Lower leg skin (tissue), 4 donors: ENCODE results near the gene CALML3. TPM values are rescaled to one million over a fixed set of nuclear protein-coding genes. Genes with fewer than 3 reads are reported as not detected.

Source experiments
- DNase-seq, 2 donors: peaks; one replicate each; pipeline ENCODE4 v3.0.0-alpha.2; 2019; ENCODE audit warnings: low spot score in 2 of 2
- H3K4me3 ChIP-seq: fragments of 200-600 bp; sonication (generic); 2 replicates; pipeline ENCODE4 v1.5.1; 2017; ENCODE audit warnings: mild to moderate bottlenecking, low read depth; ENCODE audit not compliant: poor library complexity, severe bottlenecking
- CTCF ChIP-seq, 3 donors: fragments of 450-650 bp; IDR thresholded peaks; one replicate each; pipeline ENCODE4 v1.5.1; 2016; ENCODE audit warnings: antibody characterized with exemption in 3 of 3, mild to moderate bottlenecking in 3 of 3, moderate library complexity in 2 of 3
- POLR2A ChIP-seq, 2 donors: fragments of 450-650 bp; IDR thresholded peaks; one replicate each; pipeline ENCODE4 v1.6.1; 2016 to 2017; ENCODE audit warnings: antibody characterized with exemption in 2 of 2, mild to moderate bottlenecking in 1 of 2, moderate library complexity in 1 of 2
- WGBS, 2 donors: methylation state at CpG; one replicate each; pipeline ENCODE4 v1.1.5; 2018; 5-methylcytosine and 5-hydroxymethylcytosine counted together
- intact Hi-C: fragments of 100-400 bp; cut with DNase I; formaldehyde crosslinking; loops from one replicate; pipeline ENCODE4 v1.15.0; 2023; ENCODE audit warnings: low total_unique reads
- total RNA-seq, 4 donors: library from RNA; depleted of rRNA; stranded (reverse); fragments of >200 nt; gene quantifications; one replicate each; pipeline ENCODE4 v1.1.0, GENCODE V29; 2016

The CALML3 gene
- total RNA-seq, 4 donors from 2014 or later = 43.4 to 181 (median 90.7) TPM

DNA sequence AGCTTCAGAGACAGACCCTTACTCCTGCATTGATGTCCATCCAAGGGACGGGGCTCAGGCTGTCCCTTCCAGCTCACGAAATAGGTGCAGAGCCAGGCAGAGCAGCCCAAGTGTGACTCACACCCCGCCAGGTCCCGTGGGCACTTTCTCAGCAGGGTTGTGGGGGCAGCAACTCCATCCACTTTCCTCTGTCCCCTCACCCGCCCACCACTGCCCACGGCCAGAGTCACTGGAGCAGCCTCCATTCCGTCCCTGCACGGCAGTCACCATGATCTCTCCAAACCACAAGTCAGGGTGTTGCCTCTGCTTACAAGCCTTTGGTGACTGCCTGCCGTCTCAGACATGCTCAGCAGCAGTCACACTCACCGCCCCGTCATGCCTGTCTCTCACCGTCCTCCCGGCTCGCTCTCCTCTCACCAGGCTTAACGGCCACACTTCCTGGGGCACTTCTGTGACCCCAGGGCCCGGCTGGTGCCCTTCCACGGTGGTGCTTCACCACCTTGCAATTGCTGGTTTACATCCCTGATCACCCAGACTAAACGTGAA, 39.3 kb downstream of the CALML3 start:
- peak in 1 of 2 donors; percentile 85 for DNase-seq
- H3K4me3 ChIP-seq = no peak overlapping the region
- 34 to 45% methylated on average over 18 of the region's 18 CpGs for WGBS, 2 donors
- intact Hi-C loops = no loop called here
- no peak for TF ChIP-seq POLR2A (IDR thresholded peaks at IDR 0.05)
- no peak for TF ChIP-seq CTCF (IDR thresholded peaks at IDR 0.05)

- intact Hi-C loops = no loop called here
- no peak overlapping the region for H3K4me3 ChIP-seq
- peak in 1 of 2 donors; percentile 66 for DNase-seq
- TF ChIP-seq CTCF (IDR thresholded peaks at IDR 0.05) (no peak), POLR2A (IDR thresholded peaks at IDR 0.05) (no peak)
- 72 to 74% methylated on average over 17 of the region's 17 CpGs for WGBS, 2 donors
Measured at GRCh38 chr10:5564537-5565204, 39.9 kb downstream of the CALML3 start.

DNA sequence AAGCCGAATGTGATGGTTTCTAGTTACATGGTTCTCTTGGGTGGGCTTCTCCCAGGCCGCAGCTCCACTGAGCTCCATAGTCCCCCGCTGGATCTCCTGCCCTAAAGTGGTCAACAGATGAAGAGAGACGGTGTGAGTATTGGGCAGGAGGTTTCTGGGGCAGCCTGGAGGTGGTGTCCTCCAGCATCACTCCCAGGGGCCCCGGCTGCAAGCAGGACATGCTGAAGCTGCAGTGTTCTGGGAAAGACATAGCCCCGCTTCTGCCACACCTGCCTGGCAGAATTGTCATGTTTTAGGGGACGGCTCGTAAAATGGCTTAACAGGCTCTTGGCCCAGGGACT, 40.4 kb downstream of the CALML3 start:
- DNase-seq = peak in 1 of 2 donors; percentile 39
- intact Hi-C loops = no loop called here
- no peak overlapping the region for H3K4me3 ChIP-seq
- 92 to 94% methylated on average over 8 of the region's 8 CpGs for WGBS, 2 donors
- TF ChIP-seq CTCF (IDR thresholded peaks at IDR 0.05) = no peak
- no peak for TF ChIP-seq POLR2A (IDR thresholded peaks at IDR 0.05)

DNA sequence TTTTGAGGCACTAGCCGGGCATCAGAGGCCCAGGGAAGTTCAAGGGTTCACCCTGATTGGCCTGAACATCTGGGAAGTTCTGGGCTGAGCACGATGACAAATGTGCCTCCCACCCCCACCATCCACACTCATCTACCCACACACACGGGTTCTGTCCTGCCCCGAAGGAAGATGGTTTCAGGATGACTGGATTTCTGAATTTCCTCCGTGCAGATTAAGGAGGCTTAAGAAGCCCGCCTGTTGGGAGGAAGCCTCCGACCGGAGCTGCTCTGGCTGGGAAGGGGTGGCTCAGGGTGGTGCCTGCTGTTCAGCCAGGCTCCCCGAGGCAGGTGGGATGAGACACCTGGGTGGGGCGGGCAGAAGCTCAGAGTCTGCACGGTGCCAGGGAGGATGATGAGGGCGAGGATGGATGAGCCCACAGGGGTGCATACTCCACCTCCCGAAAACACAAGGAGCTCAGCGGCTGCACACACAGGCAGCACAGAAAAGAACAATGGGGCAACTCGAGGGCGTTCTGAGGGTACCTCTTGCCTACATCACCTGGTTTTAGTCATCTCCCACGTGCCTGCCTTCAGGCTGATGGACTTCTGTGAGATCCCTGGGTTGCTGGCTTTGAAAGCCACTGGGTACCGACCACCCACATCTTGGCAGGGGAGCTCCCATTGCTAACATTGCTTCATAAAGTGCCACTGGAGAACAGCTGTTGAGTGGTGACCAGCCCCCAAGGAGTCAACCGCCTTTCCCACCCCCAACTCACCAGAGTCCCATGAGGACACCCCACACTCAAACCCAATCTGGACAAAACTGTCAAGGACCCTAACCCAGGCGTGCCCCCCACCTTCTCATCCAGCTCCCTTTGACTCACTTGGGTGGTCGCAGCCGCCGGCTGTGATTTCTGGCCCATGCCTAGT, 41.2 kb downstream of the CALML3 start:
- intact Hi-C loops = no loop called here
- peak in 1 of 2 donors; percentile 61 for DNase-seq
- TF ChIP-seq POLR2A (IDR thresholded peaks at IDR 0.05) (no peak), CTCF (IDR thresholded peaks at IDR 0.05) (no peak)
- no peak overlapping the region for H3K4me3 ChIP-seq
- WGBS, 2 donors = 55 to 67% methylated on average over 23 of the region's 23 CpGs

- TF ChIP-seq CTCF (IDR thresholded peaks at IDR 0.05) (no peak), POLR2A (IDR thresholded peaks at IDR 0.05) (no peak)
- no peak overlapping the region for H3K4me3 ChIP-seq
- 76 to 81% methylated on average over 3 of the region's 3 CpGs for WGBS, 2 donors
- intact Hi-C loops = no loop called here
- DNase-seq = no peak
Measured at GRCh38 chr10:5566614-5567013, 41.9 kb downstream of the CALML3 start.
